CD4-positive, alpha-beta T cell treated with Interleukin-15 for 4 hours (primary cell): ENCODE measurements around the gene CGNL1.

Experiments used
- DNase-seq: peaks from one replicate; pipeline ENCODE4 v3.0.0-alpha.2; 2020; ENCODE audit warnings: low spot score

The CGNL1 gene

DNA sequence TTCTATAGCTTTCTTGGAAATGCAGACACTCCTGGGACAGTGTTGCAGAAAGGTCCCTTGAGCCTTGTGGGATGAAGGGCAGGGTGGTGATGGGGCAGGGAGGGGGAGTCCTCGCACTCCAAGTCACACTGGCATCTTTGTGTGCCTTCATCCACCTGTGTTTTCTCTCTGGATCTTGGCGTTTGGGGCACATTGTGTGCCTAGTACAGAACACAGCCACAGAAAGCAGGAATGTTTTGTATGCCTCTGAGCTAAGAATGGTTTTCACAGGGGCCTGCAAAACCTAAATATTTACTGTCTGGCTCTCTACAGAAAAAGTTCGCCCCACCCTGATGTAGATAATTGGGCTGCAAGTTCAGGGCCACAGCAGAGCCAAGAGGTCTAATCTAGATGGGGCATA, 221.1 kb downstream of the CGNL1 start:
- DNase-seq = no peak

- no peak for DNase-seq
These were observed 222.0 kb downstream of the CGNL1 start for GRCh38 chr15:57598346-57598745.

DNA sequence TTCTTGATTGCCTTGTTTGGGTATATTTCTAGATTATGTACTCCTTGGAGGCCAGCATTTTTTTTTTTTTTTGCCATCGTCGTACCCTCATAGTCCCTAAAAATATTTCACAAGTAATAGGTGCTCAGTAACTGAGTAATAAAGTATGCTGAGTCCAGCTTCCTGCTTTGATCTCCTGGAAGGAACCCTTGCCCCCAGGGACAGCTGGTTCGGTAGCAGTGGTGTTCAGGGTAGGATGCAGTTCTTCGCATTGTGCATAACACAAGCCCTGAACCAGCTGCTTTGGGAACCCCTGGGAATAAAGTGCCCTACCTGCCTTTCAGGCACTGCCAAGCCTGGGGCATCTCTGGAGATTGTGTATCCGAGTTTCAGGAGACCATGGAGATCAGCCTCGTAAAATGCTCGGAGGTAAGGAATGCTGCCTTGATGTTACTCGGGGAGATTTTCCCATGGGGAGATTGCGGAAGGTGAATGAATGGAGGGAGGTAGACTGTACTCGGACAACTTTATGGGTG, 223.0 kb downstream of the CGNL1 start:
- DNase-seq = no peak

DNA sequence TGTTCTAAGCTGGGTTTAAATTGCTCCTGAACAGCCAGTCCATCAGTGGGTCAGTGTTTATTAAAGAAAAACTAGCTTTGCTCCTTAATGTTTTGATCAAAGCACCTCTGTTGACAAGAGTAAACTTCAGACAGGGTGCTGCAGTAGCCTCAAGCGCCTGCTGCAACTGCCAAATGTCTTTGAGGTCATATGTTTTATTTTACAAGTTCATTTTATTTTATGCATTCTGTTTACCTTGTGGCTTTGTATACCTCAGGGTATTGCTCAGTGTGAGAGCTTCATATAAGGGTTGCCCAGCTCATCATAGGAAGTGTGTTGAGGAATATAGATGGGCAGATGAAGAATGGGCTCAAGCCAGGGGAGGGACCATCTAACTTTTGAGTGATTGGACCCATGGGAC, 223.9 kb downstream of the CGNL1 start:
- DNase-seq = no peak
